ENCODE measurements around the gene PGM2. TPM values are rescaled to one million over a fixed set of nuclear protein-coding genes. Genes with fewer than 3 reads are reported as not detected.

Gene PGM2
- total RNA-seq, 1 experiment from 2014 or later = 28.6 TPM

DNA sequence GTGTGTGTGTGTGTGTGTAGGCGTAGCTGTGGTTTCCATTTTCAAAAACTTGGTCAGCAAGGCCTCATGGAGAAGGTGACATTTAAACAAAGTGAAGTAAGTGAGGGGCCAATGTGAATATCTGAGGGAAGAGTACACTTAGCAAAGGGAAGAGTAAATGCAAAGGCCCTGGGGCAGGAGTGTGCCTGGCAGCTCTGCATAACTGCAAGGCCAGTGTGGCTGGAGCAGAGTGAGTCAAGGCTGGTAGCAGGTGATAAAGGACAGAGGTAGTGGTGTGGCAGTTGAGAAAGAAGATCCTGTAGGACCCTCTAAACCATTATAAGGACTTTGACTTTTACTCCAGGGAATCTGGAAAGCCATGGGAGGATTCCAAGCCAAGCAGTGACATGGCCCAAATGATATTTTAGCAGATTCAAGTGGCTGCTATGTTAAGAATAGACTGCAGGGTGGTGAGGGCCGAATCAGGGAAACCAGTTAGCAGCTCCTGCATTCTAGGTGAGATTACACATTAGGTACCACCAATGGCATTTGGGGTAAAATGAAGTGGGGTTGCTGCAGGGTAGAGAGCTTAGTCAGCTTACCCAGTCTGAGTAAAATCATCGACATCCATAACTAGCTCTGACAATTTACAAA is 58.5 kb downstream of the PGM2 start:
- intact Hi-C loops (cut with micrococcal nuclease) = no loop called here
- no peaks in the 10 kb centered on the region for H3K9me2 ChIP-seq (replicated peaks; ENCODE audit: low read length)
- BruUV-seq (replicated peaks) = no TSS peak
- CTCF ChIA-PET = no interaction called here
- no peak overlapping the region for H3K9ac ChIP-seq (ENCODE audit: low read length)
- H3K79me2 ChIP-seq (ENCODE audit: low read length) = no peaks in the 10 kb centered on the region
- no peak for ATAC-seq
- H3K9me3 ChIP-seq (ENCODE audit: low read length) = no peaks in the 10 kb centered on the region
- no peak overlapping the region for H3K4me2 ChIP-seq (ENCODE audit: low read length)
- H3K36me3 ChIP-seq (ENCODE audit: low read depth, low read length) = no peaks in the 10 kb centered on the region
- no peak overlapping the region for H2AFZ ChIP-seq (ENCODE audit: low read length)
- H3K27me3 ChIP-seq (ENCODE audit: low read length) = no peaks in the 10 kb centered on the region
- POLR2A ChIA-PET (ENCODE audit: unreplicated experiment) = no interaction called here
- TF ChIP-seq CTCF (conservative IDR thresholded peaks at IDR 0.05; ENCODE audit: low read depth, low read length) (no peak), EZH2 (IDR thresholded peaks at IDR 0.05; ENCODE audit: low read length, unreplicated experiment) (no peak), EZH2phosphoT487 (IDR thresholded peaks at IDR 0.05; ENCODE audit: borderline replicate concordance, low read length) (no peak)
- no peaks in the 10 kb centered on the region for H4K20me1 ChIP-seq (ENCODE audit: low read length)
- no peak overlapping the region for H3K4me3 ChIP-seq (ENCODE audit: low read length)
- H3K4me1 ChIP-seq (ENCODE audit: insufficient read depth, low read length) = no peaks in the 10 kb centered on the region
- H3F3A ChIP-seq (ENCODE audit: low read length, unreplicated experiment) = no peaks in the 10 kb centered on the region
- no peak overlapping the region for H3K27ac ChIP-seq (ENCODE audit: low read length)
- no peak for DNase-seq

GRCh38 chr4:37885496-37885895 is 59.0 kb downstream of the PGM2 start:
- TF ChIP-seq CTCF (conservative IDR thresholded peaks at IDR 0.05; ENCODE audit: low read depth, low read length) = no peak
- intact Hi-C loops (cut with micrococcal nuclease) = no loop called here
- H3K9me2 ChIP-seq (replicated peaks; ENCODE audit: low read length) = no peaks in the 10 kb centered on the region
- BruUV-seq (replicated peaks) = no TSS peak
- no peaks in the 10 kb centered on the region for H3K4me1 ChIP-seq (ENCODE audit: insufficient read depth, low read length)
- no peaks in the 10 kb centered on the region for H3F3A ChIP-seq (ENCODE audit: low read length, unreplicated experiment)
- no peaks in the 10 kb centered on the region for H3K36me3 ChIP-seq (ENCODE audit: low read depth, low read length)
- H3K27me3 ChIP-seq (ENCODE audit: low read length) = no peaks in the 10 kb centered on the region
- H3K27ac ChIP-seq (ENCODE audit: low read length) = no peak overlapping the region
- no peak overlapping the region for H3K4me2 ChIP-seq (ENCODE audit: low read length)
- no peak for ATAC-seq
- ChIA-PET CTCF (no interaction called here), POLR2A (ENCODE audit: unreplicated experiment) (no interaction called here)
- H3K9me3 ChIP-seq (ENCODE audit: low read length) = no peaks in the 10 kb centered on the region
- no peak overlapping the region for H2AFZ ChIP-seq (ENCODE audit: low read length)
- DNase-seq = no peak
- no peaks in the 10 kb centered on the region for H3K79me2 ChIP-seq (ENCODE audit: low read length)
- no peak overlapping the region for H3K9ac ChIP-seq (ENCODE audit: low read length)
- no peak overlapping the region for H3K4me3 ChIP-seq (ENCODE audit: low read length)
- no peaks in the 10 kb centered on the region for H4K20me1 ChIP-seq (ENCODE audit: low read length)

- Histone ChIP-seq H3K79me2 (ENCODE audit: low read length) (no peaks in the 10 kb centered on the region), H3K9me3 (ENCODE audit: low read length) (no peaks in the 10 kb centered on the region), H3K9ac (ENCODE audit: low read length) (no peak overlapping the region), H2AFZ (ENCODE audit: low read length) (peak overlapping the region; percentile 64), H3K4me3 (ENCODE audit: low read length) (peak overlapping the region; percentile 69), H3K4me1 (ENCODE audit: insufficient read depth, low read length) (no peaks in the 10 kb centered on the region), H3K4me2 (ENCODE audit: low read length) (peak overlapping the region; percentile 84), H3K9me2 (replicated peaks; ENCODE audit: low read length) (no peaks in the 10 kb centered on the region), H3K27me3 (ENCODE audit: low read length) (no peaks in the 10 kb centered on the region), H3K27ac (ENCODE audit: low read length) (no peak overlapping the region), H4K20me1 (ENCODE audit: low read length) (no peaks in the 10 kb centered on the region), H3K36me3 (ENCODE audit: low read depth, low read length) (no peaks in the 10 kb centered on the region), H3F3A (ENCODE audit: low read length, unreplicated experiment) (no peaks in the 10 kb centered on the region)
- DNase-seq (peak; percentile 24), ATAC-seq (peak; percentile 79)
- BruUV-seq (replicated peaks) = no TSS peak
- intact Hi-C loops (cut with micrococcal nuclease) = loop anchor here (1.0 to 10.0 kb wide), 3 partner anchors 63 to 88 kb away; partner anchors contain the start of gene PGM2
- ChIA-PET CTCF (no interaction called here), POLR2A (ENCODE audit: unreplicated experiment) (no interaction called here)
- TF ChIP-seq EZH2phosphoT487 (IDR thresholded peaks at IDR 0.05; ENCODE audit: borderline replicate concordance, low read length) = no peak
- TF ChIP-seq EZH2 (IDR thresholded peaks at IDR 0.05; ENCODE audit: low read length, unreplicated experiment) = no peak
- TF ChIP-seq CTCF (conservative IDR thresholded peaks at IDR 0.05; ENCODE audit: low read depth, low read length) = 0 out of 2 replicates have a peak, but pooled peaks have one; percentile 21
Measured at GRCh38 chr4:37889849-37890800, 63.6 kb downstream of the PGM2 start.
